Cardiac septum (tissue), 1 donor: ENCODE measurements around the gene AGXT2. TPM values are rescaled to one million over a fixed set of nuclear protein-coding genes. Genes with fewer than 3 reads are reported as not detected.
"Not testable (repeated sequence)": the region's sequence is repeated elsewhere in the genome, so short reads cannot be mapped to it uniquely, and the experiment has no call there.

Experiments used
- DNase-seq: peaks from one replicate; pipeline ENCODE4 v3.0.0-alpha.2; 2020; ENCODE audit warnings: low spot score
- intact Hi-C: fragments of 100-400 bp; cut with DNase I; formaldehyde crosslinking; loops from one replicate; pipeline ENCODE4 v1.14.0; 2022
- total RNA-seq: library from RNA; stranded (reverse); fragmentation: NEBNext Ultra II Directional; extraction: Animal tissue kit (Norgen Biotek cat#: 25700); gene quantifications from one replicate; pipeline ENCODE4 v1.2.1, GENCODE V29; 2021
- donor health status: DM: no; HTN: no; CAD: no.

AGXT2 gene
- total RNA-seq, 1 donor from 2014 or later: not detected

GRCh38 chr5:34991486-34992238 is 56.1 kb downstream of the AGXT2 start:
- intact Hi-C loops: no loop called here
- DNase-seq: no peak

DNA sequence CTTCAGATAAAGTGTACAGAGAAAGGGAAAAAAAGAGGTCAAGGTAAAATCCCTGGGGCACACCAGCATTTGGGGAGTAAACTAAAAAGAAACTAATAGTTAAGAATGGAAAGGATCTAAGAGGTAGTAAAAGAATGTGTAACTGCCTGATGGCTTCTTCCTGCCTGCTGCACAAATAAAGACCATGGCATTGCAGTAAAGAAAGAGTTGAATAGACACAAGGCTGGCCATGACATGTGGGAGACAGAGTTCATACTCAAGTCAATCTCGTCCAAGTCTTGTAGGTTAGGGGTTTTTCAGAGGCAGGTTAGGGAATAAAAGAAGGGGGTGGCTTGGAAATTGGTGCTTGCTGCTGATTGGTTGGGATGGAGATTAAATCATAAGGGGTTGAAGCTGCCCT is 60.8 kb downstream of the AGXT2 start:
- no peak for DNase-seq
- intact Hi-C loops: no loop called here

DNA sequence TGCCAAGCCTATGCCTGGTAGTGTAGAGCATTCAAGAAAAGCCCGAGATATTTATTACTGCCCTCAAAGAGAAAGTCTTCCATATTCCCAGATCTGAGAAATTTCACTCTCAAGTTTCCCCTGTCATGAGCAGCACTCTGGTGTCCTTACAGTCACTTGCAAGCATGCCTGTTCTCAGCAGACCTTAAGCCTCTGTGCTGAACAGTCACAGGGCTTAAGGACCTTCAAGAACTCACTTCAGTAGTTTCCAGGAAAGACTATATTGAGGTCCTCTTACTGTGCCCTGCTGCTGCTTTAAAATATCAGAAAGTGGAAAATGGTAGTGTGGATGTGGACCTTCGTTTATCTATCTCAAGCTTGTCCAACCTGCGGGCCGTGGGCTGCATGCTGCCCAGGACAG is 64.9 kb downstream of the AGXT2 start:
- DNase-seq: no peak
- intact Hi-C loops: no loop called here

- DNase-seq: no peak
- intact Hi-C loops: no loop called here
Observed at GRCh38 chr5:34978681-34979080, 69.1 kb downstream of the AGXT2 start.

- DNase-seq: no peak
- intact Hi-C loops: no loop called here
Observed at GRCh38 chr5:34977934-34978613, 69.7 kb downstream of the AGXT2 start.

GRCh38 chr5:34976347-34976746 is 71.4 kb downstream of the AGXT2 start:
- intact Hi-C loops: no loop called here
- DNase-seq: no peak

GRCh38 chr5:34971655-34972054 is 76.1 kb downstream of the AGXT2 start:
- intact Hi-C loops, DNase-seq: not testable (repeated sequence)

DNA sequence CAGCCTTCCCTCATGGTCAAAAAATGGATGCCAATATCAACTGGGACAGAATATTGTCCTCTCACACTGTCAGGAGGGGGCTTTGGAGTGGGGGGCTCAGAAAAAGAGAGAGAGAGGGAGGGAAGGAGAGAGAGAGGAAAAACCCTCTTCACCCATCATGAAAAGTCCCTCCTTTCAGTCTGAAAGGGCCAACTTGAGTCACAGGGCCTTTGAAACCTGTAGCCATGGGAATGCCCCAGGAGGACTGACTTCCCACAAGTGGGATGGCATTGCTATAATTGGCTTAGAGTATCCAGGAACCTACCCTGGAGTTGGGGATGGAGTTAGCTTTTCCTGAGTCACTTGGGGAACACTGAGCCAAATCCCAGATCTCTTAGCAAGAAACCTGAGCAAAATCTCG is 77.2 kb downstream of the AGXT2 start:
- DNase-seq: no peak
- intact Hi-C loops: no loop called here

DNA sequence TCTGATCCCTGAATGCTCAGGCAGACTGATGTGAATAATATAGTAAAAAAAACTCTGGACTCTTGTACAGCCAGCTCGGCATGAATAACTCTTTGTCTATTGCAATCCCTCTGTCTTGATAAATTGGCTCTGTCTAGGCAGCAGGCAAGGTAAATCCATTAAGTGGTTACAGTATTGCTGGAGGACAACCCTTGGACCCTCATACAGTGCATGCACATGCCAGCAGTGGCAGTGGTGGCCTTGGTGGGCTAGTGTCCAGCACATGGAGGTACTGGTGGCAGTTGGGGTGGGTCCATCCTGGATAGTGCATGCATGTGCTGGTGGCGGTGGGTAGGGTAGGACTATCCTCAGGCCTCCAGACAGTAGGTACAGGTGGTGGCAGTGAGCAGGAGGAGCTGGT is 79.5 kb downstream of the AGXT2 start:
- no peak for DNase-seq

DNA sequence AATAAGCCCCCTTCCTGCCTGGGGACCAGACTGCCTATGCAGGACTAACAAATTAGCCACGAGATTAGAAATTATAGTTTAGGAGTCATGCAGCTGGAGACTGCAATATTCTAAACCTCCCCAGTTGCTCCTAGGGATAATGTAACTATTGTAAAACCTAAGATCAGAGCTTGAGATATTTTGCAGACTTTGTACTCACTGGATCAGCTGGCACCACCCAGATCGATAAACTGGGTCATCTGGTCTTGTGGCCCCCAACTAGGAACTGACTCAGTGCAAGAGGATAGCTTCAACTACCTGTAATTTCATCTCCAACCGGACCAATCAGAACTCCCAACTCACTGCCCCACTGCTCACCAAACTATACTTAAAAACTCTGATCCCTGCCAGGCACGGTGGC is 80.2 kb downstream of the AGXT2 start:
- DNase-seq: no peak
- intact Hi-C loops: no loop called here

More for the DNA sequence above, 79.5 kb downstream of the AGXT2 start:
- intact Hi-C loops: no loop called here

DNA sequence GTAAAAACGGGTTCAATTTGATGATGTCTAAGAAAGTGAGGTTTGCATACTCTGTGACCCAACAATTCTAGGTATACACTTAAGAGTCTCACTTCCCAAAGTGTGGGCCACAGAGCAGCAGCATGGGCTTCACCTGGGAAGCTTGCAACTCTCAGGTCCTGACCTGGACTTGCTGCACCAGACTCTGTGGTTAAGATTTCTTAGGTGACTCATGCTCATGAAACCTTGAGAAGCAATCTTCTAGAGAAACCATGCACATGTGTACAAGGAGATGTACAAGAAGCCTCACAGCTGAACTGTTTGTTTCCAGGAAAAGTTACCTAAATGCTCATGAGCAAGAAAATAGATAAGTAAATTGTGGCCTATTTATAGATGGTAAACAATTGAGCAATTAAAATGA is 88.4 kb downstream of the AGXT2 start:
- intact Hi-C loops: no loop called here

DNA sequence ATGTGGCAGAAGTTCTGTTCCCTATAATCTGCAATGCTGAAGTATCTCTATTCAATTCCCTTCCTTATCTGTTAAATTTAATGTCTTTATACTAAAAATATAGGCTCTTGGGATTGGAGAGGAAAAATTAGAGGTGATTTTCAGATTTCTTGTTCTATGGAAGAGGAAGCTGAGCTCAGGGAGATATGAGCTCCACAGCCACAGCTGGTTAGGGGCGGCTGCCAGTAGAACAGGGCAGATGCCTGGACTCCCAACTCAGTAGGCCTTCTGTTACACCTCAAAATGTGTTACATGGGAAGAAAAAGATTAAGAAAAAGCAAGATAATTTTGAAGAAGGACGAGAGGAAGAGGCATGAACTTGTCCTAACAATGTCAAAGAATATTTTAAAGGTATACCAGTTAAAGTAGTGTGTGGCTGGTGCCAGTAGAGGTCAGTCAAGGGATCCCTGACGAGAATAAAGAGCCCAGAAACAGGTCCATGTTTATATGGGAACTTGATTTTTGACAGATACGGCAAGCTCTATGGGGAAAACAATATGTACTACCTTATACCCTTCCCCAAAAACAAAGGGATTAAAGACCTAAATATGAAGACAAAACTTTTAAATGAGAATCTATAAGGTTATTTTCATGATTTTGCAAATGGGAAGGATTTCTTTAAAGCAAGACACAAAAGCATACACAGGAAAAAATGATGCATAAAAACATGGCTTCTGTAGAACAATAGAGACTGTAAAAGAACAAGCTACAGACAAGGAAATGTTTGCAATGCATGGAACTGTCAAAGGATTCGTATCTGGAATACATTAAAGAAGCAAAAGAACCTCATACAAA is 89.7 kb downstream of the AGXT2 start:
- intact Hi-C loops: no loop called here
- no peak for DNase-seq

More for the DNA sequence above, 88.4 kb downstream of the AGXT2 start:
- DNase-seq: no peak

- intact Hi-C loops: no loop called here
- DNase-seq: no peak
Observed at GRCh38 chr5:34957321-34957720, 90.4 kb downstream of the AGXT2 start.

Other genes with a start within 250 kb of the AGXT2 start
- gene TTC23L, start 208.8 kb downstream of the AGXT2 start, total RNA-seq: 0.32 TPM
- 23.4 TPM for gene RAD1, start 132.4 kb downstream of the AGXT2 start, total RNA-seq
- 14.6 TPM for gene BRIX1, start 132.2 kb downstream of the AGXT2 start, total RNA-seq
- 68.4 TPM for gene DNAJC21, start 118.4 kb downstream of the AGXT2 start, total RNA-seq
- gene PRLR, start 182.5 kb upstream of the AGXT2 start, total RNA-seq: 0.30 TPM